PC-3 (cell line): ENCODE measurements around the gene CDCP1. TPM values are rescaled to one million over a fixed set of nuclear protein-coding genes. Genes with fewer than 3 reads are reported as not detected.

Experiments used
- ATAC-seq: fragments of 200-7000 bp; cut with Tn5 transposase; 2 replicates; pipeline ENCODE4 v1.9.1; 2020; ENCODE audit warnings: mild to moderate bottlenecking, moderate library complexity
- BruUV-seq: library from RNA; stranded (reverse); fragments of 400-500 nt; replicated peaks from 2 replicates; lab custom pipeline; 2021; lab: Mats Ljungman, UMichigan
- CTCF ChIA-PET: fragments of 300-600 bp; sonication (Branson Sonifier 250); formaldehyde crosslinking; loops from one replicate; lab custom pipeline; 2022; ENCODE audit warnings: antibody characterized with exemption; lab: Charles Lee
- POLR2A ChIA-PET: fragments of 300-600 bp; sonication (Branson Sonifier 250); formaldehyde crosslinking; loops from one replicate; lab custom pipeline; 2022; ENCODE audit warnings: antibody characterized with exemption; ENCODE audit not compliant: unreplicated experiment; lab: Charles Lee
- DNase-seq: peaks from one replicate; pipeline ENCODE4 v3.0.0-alpha.2; 2015
- H2AFZ ChIP-seq: fragments of 300-600 bp; sonication (generic); 2 replicates; pipeline ENCODE4 v1.6.0; 2016; ENCODE audit warnings: antibody characterized with exemption, low read length
- H3F3A ChIP-seq: fragments of 300-600 bp; sonication (generic); one replicate; pipeline ENCODE4 v1.6.0; 2017; ENCODE audit warnings: antibody characterized with exemption, low read length, control low read depth, mild to moderate bottlenecking; ENCODE audit not compliant: unreplicated experiment
- H3K27ac ChIP-seq: fragments of 300-600 bp; sonication (generic); 2 replicates; pipeline ENCODE4 v1.5.1; 2016; ENCODE audit warnings: mild to moderate bottlenecking, low read length
- H3K27me3 ChIP-seq: fragments of 300-600 bp; sonication (generic); 2 replicates; pipeline ENCODE4 v1.6.1; 2016; ENCODE audit warnings: low read length, mixed read lengths
- H3K36me3 ChIP-seq: fragments of 300-600 bp; sonication (generic); 2 replicates; pipeline ENCODE4 v1.6.1; 2016; ENCODE audit warnings: low read depth, mixed run types, low read length, mixed read lengths
- H3K4me1 ChIP-seq: fragments of 300-600 bp; sonication (generic); 2 replicates; pipeline ENCODE4 v1.5.1; 2016; ENCODE audit warnings: low read length; ENCODE audit not compliant: insufficient read depth
- H3K4me2 ChIP-seq: fragments of 300-600 bp; sonication (generic); 2 replicates; pipeline ENCODE4 v1.6.0; 2016; ENCODE audit warnings: low read length
- H3K4me3 ChIP-seq: fragments of 300-600 bp; sonication (generic); 2 replicates; pipeline ENCODE4 v1.5.1; 2016; ENCODE audit warnings: mild to moderate bottlenecking, low read length, mixed read lengths
- H3K79me2 ChIP-seq: fragments of 300-600 bp; sonication (generic); 2 replicates; pipeline ENCODE4 v1.6.1; 2017; ENCODE audit warnings: low read length, mixed read lengths
- H3K9ac ChIP-seq: fragments of 300-600 bp; sonication (generic); 2 replicates; pipeline ENCODE4 v1.6.0; 2016; ENCODE audit warnings: mild to moderate bottlenecking, low read length
- H3K9me2 ChIP-seq: fragments of 300-600 bp; sonication (generic); replicated peaks from 2 replicates; pipeline ENCODE4 v1.6.1; 2016; ENCODE audit warnings: mixed run types, low read length, mixed read lengths
- H3K9me3 ChIP-seq: fragments of 300-600 bp; sonication (generic); 2 replicates; pipeline ENCODE4 v1.6.1; 2016; ENCODE audit warnings: low read length, mixed read lengths
- H4K20me1 ChIP-seq: fragments of 300-600 bp; sonication (generic); 2 replicates; pipeline ENCODE4 v1.6.1; 2016; ENCODE audit warnings: low read length, mixed read lengths
- CTCF ChIP-seq: fragments of 300-600 bp; sonication (generic); conservative IDR thresholded peaks from 2 replicates; pipeline ENCODE4 v1.5.1; 2017; ENCODE audit warnings: antibody characterized with exemption, low read depth, mild to moderate bottlenecking, low read length
- EZH2 ChIP-seq: fragments of 300-600 bp; sonication (generic); IDR thresholded peaks from one replicate; pipeline ENCODE4 v1.6.1; 2017; ENCODE audit warnings: antibody characterized with exemption, mild to moderate bottlenecking, low read length; ENCODE audit not compliant: unreplicated experiment
- EZH2phosphoT487 ChIP-seq: fragments of 300-600 bp; sonication (generic); IDR thresholded peaks from 2 replicates; pipeline ENCODE4 v1.6.1; 2018; ENCODE audit warnings: mild to moderate bottlenecking, antibody characterized with exemption, low read length, borderline replicate concordance
- intact Hi-C: fragments of 100-400 bp; cut with micrococcal nuclease; formaldehyde crosslinking; loops from 2 replicates; pipeline ENCODE4 v1.9.0; 2023
- total RNA-seq: library from RNA; depleted of rRNA; stranded (reverse); fragments of >200 nt; gene quantifications from 2 replicates; pipeline ENCODE4 v1.2.3, GENCODE V29; 2014

The CDCP1 gene
- total RNA-seq, 1 experiment from 2014 or later, result 120 TPM

- BruUV-seq, result no TSS peak
- Histone ChIP-seq H3K4me3 (no peak overlapping the region), H3K27me3 (no peaks in the 10 kb centered on the region), H4K20me1 (no peaks in the 10 kb centered on the region), H3K36me3 (no peaks in the 10 kb centered on the region), H3K4me1 (no peaks in the 10 kb centered on the region), H3K79me2 (no peaks in the 10 kb centered on the region), H3F3A (no peaks in the 10 kb centered on the region), H3K9me3 (no peaks in the 10 kb centered on the region), H3K9ac (no peak overlapping the region), H3K27ac (no peak overlapping the region), H3K9me2 (no peaks in the 10 kb centered on the region), H2AFZ (no peak overlapping the region), H3K4me2 (no peak overlapping the region)
- intact Hi-C loops, result no loop called here
- ChIA-PET CTCF (no interaction called here), POLR2A (interaction anchor here (0.7 kb wide), 1 partner anchor 53 kb away, joined by 3 read pairs; no protein-coding TSS in a partner anchor)
- TF ChIP-seq EZH2 (no peak), CTCF (no peak), EZH2phosphoT487 (no peak)
- DNase-seq (no peak), ATAC-seq (no peak)
Observed at GRCh38 chr3:45176912-45177311, 30.7 kb upstream of the CDCP1 start.

GRCh38 chr3:45174234-45174633 is 28.1 kb upstream of the CDCP1 start:
- H4K20me1 ChIP-seq, result no peaks in the 10 kb centered on the region
- no peak overlapping the region for H3K4me3 ChIP-seq
- H3K79me2 ChIP-seq, result no peaks in the 10 kb centered on the region
- no peaks in the 10 kb centered on the region for H3F3A ChIP-seq
- H3K9ac ChIP-seq, result no peak overlapping the region
- H3K4me2 ChIP-seq, result no peak overlapping the region
- H3K27me3 ChIP-seq, result no peaks in the 10 kb centered on the region
- DNase-seq, result no peak
- ChIA-PET POLR2A (no interaction called here), CTCF (no interaction called here)
- ATAC-seq, result no peak
- peaks cover 19% of the 10 kb centered on the region; the same call in 1 of the 2 replicates for H3K4me1 ChIP-seq
- intact Hi-C loops, result no loop called here
- no peaks in the 10 kb centered on the region for H3K9me3 ChIP-seq
- no peaks in the 10 kb centered on the region for H3K36me3 ChIP-seq
- no peak overlapping the region for H2AFZ ChIP-seq
- no TSS peak for BruUV-seq
- H3K27ac ChIP-seq, result no peak overlapping the region
- no peaks in the 10 kb centered on the region for H3K9me2 ChIP-seq
- TF ChIP-seq EZH2, result no peak
- no peak for TF ChIP-seq EZH2phosphoT487
- TF ChIP-seq CTCF, result no peak

- H3K79me2 ChIP-seq, result no peaks in the 10 kb centered on the region
- no peaks in the 10 kb centered on the region for H3K27me3 ChIP-seq
- intact Hi-C loops, result no loop called here
- ATAC-seq, result no peak
- H3K9me2 ChIP-seq, result no peaks in the 10 kb centered on the region
- peaks cover 19% of the 10 kb centered on the region; the same call in 1 of the 2 replicates for H3K4me1 ChIP-seq
- no TSS peak for BruUV-seq
- TF ChIP-seq EZH2, result no peak
- no peak for TF ChIP-seq EZH2phosphoT487
- no peak for TF ChIP-seq CTCF
- CTCF ChIA-PET, result no interaction called here
- H3K4me3 ChIP-seq, result no peak overlapping the region
- H3K9ac ChIP-seq, result no peak overlapping the region
- no peak overlapping the region for H3K27ac ChIP-seq
- no peak overlapping the region for H2AFZ ChIP-seq
- no peaks in the 10 kb centered on the region for H3F3A ChIP-seq
- no peak overlapping the region for H3K4me2 ChIP-seq
- POLR2A ChIA-PET, result no interaction called here
- no peaks in the 10 kb centered on the region for H3K9me3 ChIP-seq
- DNase-seq, result no peak
- no peaks in the 10 kb centered on the region for H3K36me3 ChIP-seq
- no peaks in the 10 kb centered on the region for H4K20me1 ChIP-seq
Observed at GRCh38 chr3:45173776-45174175, 27.6 kb upstream of the CDCP1 start.
